Measurements from ENCODE around the gene CELSR3. TPM values are rescaled to one million over a fixed set of nuclear protein-coding genes. Genes with fewer than 3 reads are reported as not detected.

Gene CELSR3
- total and polyA plus RNA-seq, 4 donors = 0.16 to 0.37 (median 0.26) TPM

DNA sequence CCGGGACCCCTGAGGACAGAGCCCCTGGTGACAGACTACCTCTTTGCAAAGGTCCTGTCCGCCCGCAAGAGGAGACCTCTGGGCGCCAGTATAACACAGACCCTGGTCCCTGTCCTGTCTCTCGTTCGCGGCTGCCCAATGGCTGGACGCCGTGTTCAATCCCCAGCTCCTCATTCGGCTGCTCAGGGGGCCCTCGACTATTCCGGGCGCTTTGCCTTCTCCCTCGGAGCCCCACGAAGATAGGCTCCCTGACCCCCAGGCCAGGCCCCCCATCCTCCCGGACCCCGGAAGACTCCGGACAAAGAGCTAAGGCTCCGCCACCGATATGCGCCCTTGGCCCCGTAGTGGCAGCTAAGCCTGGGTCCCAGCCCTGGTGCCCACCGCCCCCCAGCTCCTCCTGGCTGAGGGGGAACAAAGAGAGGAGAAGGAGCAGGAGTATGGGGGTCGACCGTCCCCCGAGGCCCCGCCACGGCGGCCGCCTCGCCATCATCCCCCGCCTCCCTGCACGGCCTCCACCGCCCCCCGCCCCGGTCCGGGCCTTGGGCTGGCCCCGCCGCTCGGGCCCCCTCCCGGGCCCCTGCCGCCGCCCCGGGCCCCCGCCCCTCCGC, 437 bp downstream of the CELSR3 start:
- no peak overlapping the region for H3K4me3 ChIP-seq (ENCODE audit: low read depth in 1 of 3, low read length in 3 of 3)
- H3K27ac ChIP-seq (ENCODE audit: low read depth in 1 of 2, low read length in 2 of 2) = no peak overlapping the region

DNA sequence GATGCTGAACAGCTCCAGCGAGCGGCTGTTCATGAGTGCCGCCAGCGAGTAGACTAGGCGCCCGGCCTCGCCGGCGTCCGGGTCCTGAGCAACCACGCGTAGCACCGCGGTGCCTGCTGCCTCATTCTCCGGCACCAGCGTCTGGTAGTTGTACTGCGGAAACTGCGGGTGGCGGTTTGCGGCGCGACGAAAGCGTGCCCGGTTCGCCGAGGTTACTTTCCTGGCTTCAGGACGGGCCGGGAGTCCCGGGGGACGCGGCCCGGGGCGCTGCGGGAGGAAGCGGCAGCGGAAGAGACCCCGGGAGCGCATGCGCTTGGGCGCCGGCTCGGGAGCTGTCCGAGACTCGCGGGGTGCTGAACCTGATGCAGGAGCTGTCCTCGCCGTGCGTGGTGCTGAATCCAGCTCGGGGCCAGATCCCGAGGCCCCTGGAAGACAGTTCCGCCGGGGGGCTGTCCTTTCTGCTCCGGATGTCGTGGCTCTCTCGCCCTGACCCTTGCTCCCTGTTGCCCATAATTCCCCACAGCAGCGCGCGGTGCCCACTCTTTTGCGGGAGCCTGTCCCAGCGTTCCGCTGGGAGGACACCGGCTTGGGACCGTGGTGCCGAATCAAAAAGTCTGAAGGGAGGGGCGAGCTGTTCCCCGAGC, 1.1 kb downstream of the CELSR3 start:
- no peak overlapping the region for H3K27ac ChIP-seq (ENCODE audit: low read depth in 1 of 2, low read length in 2 of 2)
- H3K9me3 ChIP-seq (ENCODE audit: control insufficient read depth in 4 of 4, low read length in 3 of 4) = peaks cover 0 to 6% (median 0%) of the 10 kb centered on the region in 4 donors
- DNase-seq (ENCODE audit: low spot score) = peak; percentile 86
- H3K36me3 ChIP-seq (ENCODE audit: control insufficient read depth in 4 of 4, insufficient read depth in 3 of 4, low read depth in 1 of 4, low read length in 3 of 4) = no peaks in the 10 kb centered on the region
- H3K9ac ChIP-seq (ENCODE audit: low read depth in 1 of 2, low read length in 2 of 2) = no peak overlapping the region
- TF ChIP-seq, protein P1, sequence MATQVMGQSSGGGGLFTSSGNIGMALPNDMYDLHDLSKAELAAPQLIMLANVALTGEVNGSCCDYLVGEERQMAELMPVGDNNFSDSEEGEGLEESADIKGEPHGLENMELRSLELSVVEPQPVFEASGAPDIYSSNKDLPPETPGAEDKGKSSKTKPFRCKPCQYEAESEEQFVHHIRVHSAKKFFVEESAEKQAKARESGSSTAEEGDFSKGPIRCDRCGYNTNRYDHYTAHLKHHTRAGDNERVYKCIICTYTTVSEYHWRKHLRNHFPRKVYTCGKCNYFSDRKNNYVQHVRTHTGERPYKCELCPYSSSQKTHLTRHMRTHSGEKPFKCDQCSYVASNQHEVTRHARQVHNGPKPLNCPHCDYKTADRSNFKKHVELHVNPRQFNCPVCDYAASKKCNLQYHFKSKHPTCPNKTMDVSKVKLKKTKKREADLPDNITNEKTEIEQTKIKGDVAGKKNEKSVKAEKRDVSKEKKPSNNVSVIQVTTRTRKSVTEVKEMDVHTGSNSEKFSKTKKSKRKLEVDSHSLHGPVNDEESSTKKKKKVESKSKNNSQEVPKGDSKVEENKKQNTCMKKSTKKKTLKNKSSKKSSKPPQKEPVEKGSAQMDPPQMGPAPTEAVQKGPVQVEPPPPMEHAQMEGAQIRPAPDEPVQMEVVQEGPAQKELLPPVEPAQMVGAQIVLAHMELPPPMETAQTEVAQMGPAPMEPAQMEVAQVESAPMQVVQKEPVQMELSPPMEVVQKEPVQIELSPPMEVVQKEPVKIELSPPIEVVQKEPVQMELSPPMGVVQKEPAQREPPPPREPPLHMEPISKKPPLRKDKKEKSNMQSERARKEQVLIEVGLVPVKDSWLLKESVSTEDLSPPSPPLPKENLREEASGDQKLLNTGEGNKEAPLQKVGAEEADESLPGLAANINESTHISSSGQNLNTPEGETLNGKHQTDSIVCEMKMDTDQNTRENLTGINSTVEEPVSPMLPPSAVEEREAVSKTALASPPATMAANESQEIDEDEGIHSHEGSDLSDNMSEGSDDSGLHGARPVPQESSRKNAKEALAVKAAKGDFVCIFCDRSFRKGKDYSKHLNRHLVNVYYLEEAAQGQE (IDR thresholded peaks at IDR 0.05) = peak; percentile 100
- TF ChIP-seq EGR1 (IDR thresholded peaks at IDR 0.05; ENCODE audit: low read depth in 2 of 2) = no peak
- H3K4me3 ChIP-seq (ENCODE audit: low read depth in 1 of 3, low read length in 3 of 3) = peak overlapping the region in 1 of 3 donors; percentile 16
- H3K27me3 ChIP-seq (ENCODE audit: control insufficient read depth in 4 of 4, insufficient read depth in 4 of 4, low read length in 3 of 4) = peaks cover 0 to 5% (median 0%) of the 10 kb centered on the region in 4 donors
- H3K4me1 ChIP-seq (ENCODE audit: control insufficient read depth in 4 of 4, insufficient read depth in 4 of 4, low read length in 3 of 4) = peaks cover 0 to 16% (median 14%) of the 10 kb centered on the region in 4 donors
- WGBS = 6% methylated on average over 67 of the region's 67 CpGs

More for the DNA sequence above, 437 bp downstream of the CELSR3 start:
- 5% methylated on average over 46 of the region's 46 CpGs for WGBS
- Histone ChIP-seq H3K27me3 (ENCODE audit: control insufficient read depth in 4 of 4, insufficient read depth in 4 of 4, low read length in 3 of 4) (peaks cover 0 to 5% (median 0%) of the 10 kb centered on the region in 4 donors), H3K9ac (ENCODE audit: low read depth in 1 of 2, low read length in 2 of 2) (no peak overlapping the region), H3K36me3 (ENCODE audit: control insufficient read depth in 4 of 4, insufficient read depth in 3 of 4, low read depth in 1 of 4, low read length in 3 of 4) (no peaks in the 10 kb centered on the region), H3K4me1 (ENCODE audit: control insufficient read depth in 4 of 4, insufficient read depth in 4 of 4, low read length in 3 of 4) (peaks cover 0 to 15% (median 14%) of the 10 kb centered on the region in 4 donors), H3K9me3 (ENCODE audit: control insufficient read depth in 4 of 4, low read length in 3 of 4) (peaks cover 0 to 6% (median 0%) of the 10 kb centered on the region in 4 donors)
- TF ChIP-seq, protein P2, sequence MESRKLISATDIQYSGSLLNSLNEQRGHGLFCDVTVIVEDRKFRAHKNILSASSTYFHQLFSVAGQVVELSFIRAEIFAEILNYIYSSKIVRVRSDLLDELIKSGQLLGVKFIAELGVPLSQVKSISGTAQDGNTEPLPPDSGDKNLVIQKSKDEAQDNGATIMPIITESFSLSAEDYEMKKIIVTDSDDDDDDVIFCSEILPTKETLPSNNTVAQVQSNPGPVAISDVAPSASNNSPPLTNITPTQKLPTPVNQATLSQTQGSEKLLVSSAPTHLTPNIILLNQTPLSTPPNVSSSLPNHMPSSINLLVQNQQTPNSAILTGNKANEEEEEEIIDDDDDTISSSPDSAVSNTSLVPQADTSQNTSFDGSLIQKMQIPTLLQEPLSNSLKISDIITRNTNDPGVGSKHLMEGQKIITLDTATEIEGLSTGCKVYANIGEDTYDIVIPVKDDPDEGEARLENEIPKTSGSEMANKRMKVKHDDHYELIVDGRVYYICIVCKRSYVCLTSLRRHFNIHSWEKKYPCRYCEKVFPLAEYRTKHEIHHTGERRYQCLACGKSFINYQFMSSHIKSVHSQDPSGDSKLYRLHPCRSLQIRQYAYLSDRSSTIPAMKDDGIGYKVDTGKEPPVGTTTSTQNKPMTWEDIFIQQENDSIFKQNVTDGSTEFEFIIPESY (IDR thresholded peaks at IDR 0.05) = no peak
- TF ChIP-seq JUND (IDR thresholded peaks at IDR 0.05) = no peak
- no peak for TF ChIP-seq YY1 (IDR thresholded peaks at IDR 0.05)
- no peak for DNase-seq (ENCODE audit: low spot score)

DNA sequence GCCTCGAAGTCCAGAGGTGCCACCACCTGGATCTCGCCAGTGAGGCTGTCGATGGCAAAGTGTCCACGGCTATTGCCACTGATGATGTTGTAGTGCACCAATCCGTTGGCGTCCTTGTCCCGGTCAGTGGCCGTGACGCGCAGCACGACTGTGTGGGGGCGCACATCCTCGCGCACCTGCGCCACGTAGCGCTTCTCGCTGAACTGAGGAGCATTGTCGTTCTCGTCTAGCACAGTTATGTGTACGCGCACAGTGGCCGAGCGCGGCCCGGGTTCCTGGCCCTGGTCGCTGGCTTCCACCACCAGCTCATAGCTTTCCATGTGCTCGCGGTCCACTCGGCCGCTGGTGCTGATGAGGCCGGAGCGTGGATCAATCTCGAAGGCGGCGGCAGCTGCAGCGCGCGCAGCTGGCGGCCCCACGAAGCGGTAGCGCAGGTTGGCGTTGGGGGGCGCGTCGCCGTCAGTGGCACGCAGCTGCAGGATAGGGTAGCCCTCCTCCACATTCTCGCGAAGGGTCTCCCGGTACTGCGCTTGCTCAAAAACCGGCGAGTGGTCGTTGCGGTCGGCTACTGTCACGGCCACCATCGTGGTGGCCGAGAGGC, 1.8 kb downstream of the CELSR3 start:
- 56% methylated on average over 61 of the region's 61 CpGs for WGBS
- Histone ChIP-seq H3K4me1 (ENCODE audit: control insufficient read depth in 4 of 4, insufficient read depth in 4 of 4, low read length in 3 of 4) (peaks cover 0 to 23% (median 15%) of the 10 kb centered on the region in 4 donors), H3K36me3 (ENCODE audit: control insufficient read depth in 4 of 4, insufficient read depth in 3 of 4, low read depth in 1 of 4, low read length in 3 of 4) (no peaks in the 10 kb centered on the region), H3K27ac (ENCODE audit: low read depth in 1 of 2, low read length in 2 of 2) (no peak overlapping the region), H3K9ac (ENCODE audit: low read depth in 1 of 2, low read length in 2 of 2) (no peak overlapping the region), H3K27me3 (ENCODE audit: control insufficient read depth in 4 of 4, insufficient read depth in 4 of 4, low read length in 3 of 4) (peaks cover 0 to 5% (median 0%) of the 10 kb centered on the region in 4 donors), H3K9me3 (ENCODE audit: control insufficient read depth in 4 of 4, low read length in 3 of 4) (peaks cover 0 to 6% (median 0%) of the 10 kb centered on the region in 4 donors), H3K4me3 (ENCODE audit: low read depth in 1 of 3, low read length in 3 of 3) (no peak overlapping the region)
- no peak for DNase-seq (ENCODE audit: low spot score)
- TF ChIP-seq FOXA1 (IDR thresholded peaks at IDR 0.05) (no peak), YY1 (IDR thresholded peaks at IDR 0.05) (no peak), SP1 (IDR thresholded peaks at IDR 0.05) (no peak), JUND (IDR thresholded peaks at IDR 0.05) (no peak), HNF4A (conservative IDR thresholded peaks at IDR 0.05) (no peak), GABPA (IDR thresholded peaks at IDR 0.05 in 1 of 2, conservative IDR thresholded peaks at IDR 0.05 in 1 of 2) (no peak), EGR1 (IDR thresholded peaks at IDR 0.05; ENCODE audit: low read depth in 2 of 2) (no peak), RAD21 (IDR thresholded peaks at IDR 0.05) (no peak)
- TF ChIP-seq, protein P3, sequence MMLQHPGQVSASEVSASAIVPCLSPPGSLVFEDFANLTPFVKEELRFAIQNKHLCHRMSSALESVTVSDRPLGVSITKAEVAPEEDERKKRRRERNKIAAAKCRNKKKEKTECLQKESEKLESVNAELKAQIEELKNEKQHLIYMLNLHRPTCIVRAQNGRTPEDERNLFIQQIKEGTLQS (IDR thresholded peaks at IDR 0.05) = no peak
- TF ChIP-seq, protein P1 (IDR thresholded peaks at IDR 0.05) = no peak
- TF ChIP-seq, protein P4, sequence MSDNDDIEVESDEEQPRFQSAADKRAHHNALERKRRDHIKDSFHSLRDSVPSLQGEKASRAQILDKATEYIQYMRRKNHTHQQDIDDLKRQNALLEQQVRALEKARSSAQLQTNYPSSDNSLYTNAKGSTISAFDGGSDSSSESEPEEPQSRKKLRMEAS (IDR thresholded peaks at IDR 0.05) = no peak
